WI38 (cell line): ENCODE data around the gene NR2F1-AS1.
"Not testable (repeated sequence)": the region's sequence is repeated elsewhere in the genome, so short reads cannot be mapped to it uniquely, and the experiment has no call there.

Source experiments
- H3K4me3 ChIP-seq: 2 replicates; pipeline ENCODE4 v1.5.1; 2011; ENCODE audit warnings: low read depth, mild to moderate bottlenecking, control low read depth, low read length
- CTCF ChIP-seq: IDR thresholded peaks from 2 replicates; pipeline ENCODE4 v1.5.1; 2012; ENCODE audit warnings: low read depth, mild to moderate bottlenecking, control low read depth, low read length

NR2F1-AS1 gene

GRCh38 chr5:93519740-93520139 lies 61.3 kb downstream of the NR2F1-AS1 start:
- H3K4me3 ChIP-seq: no peak overlapping the region
- TF ChIP-seq CTCF: no peak

DNA sequence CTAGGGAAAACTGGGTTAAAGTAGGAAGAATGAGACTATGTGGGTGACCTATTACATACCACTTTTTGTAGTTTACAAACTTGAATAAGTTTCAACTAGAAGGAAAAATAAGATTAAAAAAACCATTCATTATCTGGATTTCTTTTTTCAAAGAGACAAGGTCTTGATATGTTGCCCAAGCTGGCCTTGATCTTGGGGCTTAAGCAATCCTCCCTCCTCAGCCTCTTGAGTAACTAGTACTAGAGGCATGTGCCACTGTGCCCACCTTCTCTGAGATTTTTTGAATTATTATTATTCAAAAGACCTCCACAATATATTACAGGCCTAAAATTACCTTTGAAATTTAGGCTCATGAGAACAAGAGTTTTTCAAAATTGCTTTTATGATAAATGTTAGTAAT lies 63.2 kb downstream of the NR2F1-AS1 start:
- TF ChIP-seq CTCF: no peak
- H3K4me3 ChIP-seq: no peak overlapping the region

- TF ChIP-seq CTCF: no peak
- no peak overlapping the region for H3K4me3 ChIP-seq
These were observed 67.7 kb downstream of the NR2F1-AS1 start for GRCh38 chr5:93513298-93513697.

DNA sequence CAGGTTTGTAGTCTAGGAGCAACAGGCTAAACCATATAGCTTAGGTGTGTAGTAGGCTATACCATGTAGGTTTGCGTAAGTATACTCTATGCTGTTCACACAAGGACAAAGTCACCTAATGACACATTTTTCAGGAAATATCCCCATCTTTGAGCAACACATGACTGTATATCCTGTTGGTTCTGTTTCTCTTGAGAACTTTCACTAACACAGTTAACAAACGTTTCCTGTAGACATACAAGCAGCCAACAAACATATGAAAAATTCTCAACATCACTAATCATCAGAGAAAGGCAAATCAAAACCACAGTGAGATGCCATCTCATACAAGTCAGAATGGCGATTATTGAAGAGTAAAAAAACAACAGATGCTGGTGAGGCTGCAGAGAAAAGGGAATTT lies 68.2 kb downstream of the NR2F1-AS1 start:
- TF ChIP-seq CTCF: no peak

DNA sequence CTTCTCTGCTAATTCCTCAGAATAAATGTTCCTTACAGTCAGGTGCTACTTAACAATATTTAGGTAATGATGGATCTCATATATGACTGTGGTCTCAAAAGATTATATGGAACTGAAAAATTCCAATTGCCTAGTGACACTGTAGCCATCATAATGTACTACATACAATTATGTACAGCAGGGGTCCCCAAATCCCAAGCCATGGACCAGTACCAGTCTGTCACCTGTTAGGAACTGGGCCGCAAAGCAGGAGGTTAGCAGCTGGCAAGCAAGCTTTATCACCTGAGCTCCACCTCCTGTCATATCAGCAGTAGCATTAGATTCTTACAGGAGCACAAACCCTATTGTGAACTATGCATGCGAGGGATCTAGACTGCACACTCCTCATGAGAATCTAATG lies 69.6 kb downstream of the NR2F1-AS1 start:
- TF ChIP-seq CTCF: no peak
- H3K4me3 ChIP-seq: no peak overlapping the region

More for the DNA sequence above, 68.2 kb downstream of the NR2F1-AS1 start:
- H3K4me3 ChIP-seq: no peak overlapping the region

DNA sequence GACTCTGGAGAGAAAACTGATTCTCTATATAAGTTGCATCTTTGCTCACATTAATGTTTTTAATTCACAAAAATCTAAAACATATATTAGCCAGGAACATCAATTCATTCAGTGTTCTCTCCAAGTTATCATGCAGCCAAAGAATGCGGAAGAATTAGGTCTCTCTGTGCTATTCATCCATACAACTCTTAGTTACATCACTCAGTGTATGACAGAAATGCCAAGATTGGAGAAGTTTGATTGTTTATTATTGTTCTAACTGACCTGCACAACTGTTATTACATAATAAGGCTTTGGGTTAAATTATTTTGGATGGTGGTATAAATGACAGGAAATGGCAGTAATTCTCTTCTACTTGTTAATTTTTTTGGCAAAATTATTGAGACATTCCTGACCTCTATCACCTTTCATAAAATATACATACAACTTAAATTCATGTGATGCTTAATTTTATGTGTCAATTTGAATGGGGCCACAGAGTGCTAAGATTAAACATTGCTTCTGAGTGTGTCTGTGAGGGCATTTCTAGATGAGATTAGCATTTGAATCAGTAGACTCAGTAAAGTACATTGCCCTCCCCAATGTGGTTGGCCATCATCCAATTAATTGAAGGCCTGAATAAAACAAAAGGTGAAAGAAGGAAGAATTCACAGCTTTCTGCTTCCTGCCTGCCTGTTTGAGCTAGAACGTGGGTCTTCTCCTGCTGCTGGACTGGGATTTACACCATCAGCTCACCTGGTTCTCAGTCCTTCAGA lies 70.2 kb downstream of the NR2F1-AS1 start:
- H3K4me3 ChIP-seq: no peak overlapping the region
- TF ChIP-seq CTCF: no peak

DNA sequence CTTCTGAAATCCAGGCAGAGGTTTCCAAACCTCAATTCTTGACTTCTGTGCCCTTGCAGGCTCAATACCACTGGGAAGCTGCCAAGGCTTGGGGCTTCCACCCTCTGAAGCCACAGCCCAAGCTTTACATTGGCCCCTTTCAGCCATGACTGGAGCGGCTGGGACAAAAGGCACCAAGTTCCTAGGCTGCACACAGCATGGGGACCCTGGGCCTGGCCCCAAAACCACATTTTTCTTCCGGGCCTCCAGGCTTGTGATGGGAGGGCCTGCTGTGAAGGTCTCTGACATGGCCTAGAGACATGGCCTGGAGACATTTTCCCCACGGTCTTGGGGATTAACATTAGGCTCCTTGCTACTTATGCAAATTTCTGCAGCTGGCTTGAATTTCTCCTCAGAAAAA lies 75.5 kb downstream of the NR2F1-AS1 start:
- not testable (repeated sequence) for H3K4me3 ChIP-seq

- no peak for TF ChIP-seq CTCF
- no peak overlapping the region for H3K4me3 ChIP-seq
These were observed 77.4 kb downstream of the NR2F1-AS1 start for GRCh38 chr5:93503598-93504067.
